HEK293 (cell line): ENCODE measurements around the gene EPG5.

ENCODE experiments used
- CTCF ChIA-PET: fragments of 350-600 bp; formaldehyde crosslinking; extraction: SDS; loops from one replicate; lab custom pipeline; 2021; ENCODE audit warnings: antibody characterized with exemption; lab: Yijun Ruan, JAX
- POLR2A ChIA-PET: fragments of 300-600 bp; formaldehyde crosslinking; extraction: SDS; loops from one replicate; lab custom pipeline; 2020; ENCODE audit warnings: antibody characterized with exemption, inconsistent platforms; lab: Yijun Ruan, JAX
- H3K27ac ChIP-seq: fragments of 200-500 bp; sonication (Bioruptor generic); 2 replicates; pipeline ENCODE4 v1.5.1; 2014; ENCODE audit warnings: low read depth, low read length, control low read depth, inconsistent platforms; ENCODE audit errors: extremely low read depth
- H3K36me3 ChIP-seq, 2 experiments: fragments of 200-500 bp in 1 of 2; sonication (Bioruptor generic) in 1 of 2; 1 replicate in 1 of 2; 2 replicates in 1 of 2; pipeline ENCODE4 v1.5.1; 2014 to 2017; ENCODE audit warnings: inconsistent platforms in 2 of 2, low read length in 2 of 2; ENCODE audit not compliant: control insufficient read depth in 2 of 2, insufficient read depth in 1 of 2
- H3K4me1 ChIP-seq: fragments of 200-500 bp; sonication (Bioruptor generic); 2 replicates; pipeline ENCODE4 v1.5.1; 2014; ENCODE audit warnings: mild to moderate bottlenecking, low read length, inconsistent platforms; ENCODE audit not compliant: control insufficient read depth, insufficient read depth
- H3K4me3 ChIP-seq: 2 replicates; pipeline ENCODE4 v1.5.1; 2011; ENCODE audit warnings: low read depth, mild to moderate bottlenecking, control low read depth, low read length, moderate library complexity
- H3K9me3 ChIP-seq: fragments of 200-500 bp; sonication (Bioruptor generic); 2 replicates; pipeline ENCODE4 v1.5.1; 2014; ENCODE audit warnings: low read depth, low read length, inconsistent platforms; ENCODE audit not compliant: control insufficient read depth, insufficient read depth
- GLIS2 ChIP-seq: fragments of 450-650 bp; formaldehyde crosslinking; IDR thresholded peaks from 2 replicates; pipeline ENCODE4 v1.5.1; 2016; ENCODE audit warnings: missing biosample characterization, missing genetic modification characterization
- HOXA7 ChIP-seq: sonication (generic); formaldehyde crosslinking; IDR thresholded peaks from 2 replicates; pipeline ENCODE4 v1.8.1; 2022; ENCODE audit warnings: missing genetic modification reagents, borderline replicate concordance
- MEIS1 ChIP-seq: sonication (generic); formaldehyde crosslinking; IDR thresholded peaks from 2 replicates; pipeline ENCODE4 v1.8.1; 2022; ENCODE audit warnings: missing genetic modification reagents, mild to moderate bottlenecking, borderline replicate concordance
- PRDM2 ChIP-seq: fragments of 450-650 bp; formaldehyde crosslinking; IDR thresholded peaks from 2 replicates; pipeline ENCODE4 v1.5.1; 2016; ENCODE audit warnings: missing biosample characterization, missing genetic modification characterization, borderline replicate concordance
- WT1 ChIP-seq: fragments of 450-650 bp; formaldehyde crosslinking; IDR thresholded peaks from 2 replicates; pipeline ENCODE4 v1.5.1; 2016; ENCODE audit warnings: missing biosample characterization, missing genetic modification characterization
- ZNF10 ChIP-seq: fragments of 450-650 bp; formaldehyde crosslinking; IDR thresholded peaks from 2 replicates; pipeline ENCODE4 v1.5.1; 2017; ENCODE audit warnings: missing biosample characterization, missing genetic modification characterization
- ZNF112 ChIP-seq: fragments of 450-650 bp; formaldehyde crosslinking; IDR thresholded peaks from 2 replicates; pipeline ENCODE4 v1.5.0; 2017; ENCODE audit warnings: missing biosample characterization, missing genetic modification characterization
- ZNF114 ChIP-seq: fragments of 450-650 bp; formaldehyde crosslinking; IDR thresholded peaks from 2 replicates; pipeline ENCODE4 v1.5.0; 2017; ENCODE audit warnings: missing biosample characterization, missing genetic modification characterization
- ZNF157 ChIP-seq: fragments of 450-650 bp; formaldehyde crosslinking; IDR thresholded peaks from 2 replicates; pipeline ENCODE4 v1.5.1; 2016; ENCODE audit warnings: missing biosample characterization, missing genetic modification characterization
- ZNF16 ChIP-seq: fragments of 450-650 bp; formaldehyde crosslinking; IDR thresholded peaks from 2 replicates; pipeline ENCODE4 v1.5.1; 2016; ENCODE audit warnings: low read depth, missing biosample characterization, missing genetic modification characterization
- ZNF184 ChIP-seq: fragments of 450-650 bp; IDR thresholded peaks from 2 replicates; pipeline ENCODE4 v1.5.1; 2018; ENCODE audit warnings: missing biosample characterization, mild to moderate bottlenecking, missing genetic modification characterization
- ZNF19 ChIP-seq: fragments of 450-650 bp; formaldehyde crosslinking; IDR thresholded peaks from 2 replicates; pipeline ENCODE4; 2016; ENCODE audit warnings: missing biosample characterization, missing genetic modification characterization, low read depth
- ZNF274 ChIP-seq, 2 experiments: fragments of 200-500 bp in 1 of 2; fragments of 450-650 bp in 1 of 2; sonication (Bioruptor generic) in 1 of 2; formaldehyde crosslinking in 1 of 2; IDR thresholded peaks; 2 replicates each; pipeline versions ENCODE4 v1.5.1 to v1.6.1; 2014 to 2016; ENCODE audit warnings: borderline replicate concordance in 1 of 2, inconsistent platforms in 1 of 2, low read length in 1 of 2, missing biosample characterization in 1 of 2, missing genetic modification characterization in 1 of 2
- ZNF514 ChIP-seq: fragments of 450-650 bp; formaldehyde crosslinking; IDR thresholded peaks from 2 replicates; pipeline ENCODE4 v1.5.1; 2016; ENCODE audit warnings: missing biosample characterization, missing genetic modification characterization
- ZNF571 ChIP-seq: fragments of 450-650 bp; formaldehyde crosslinking; IDR thresholded peaks from 2 replicates; pipeline ENCODE4 v1.5.0; 2017; ENCODE audit warnings: missing biosample characterization, missing genetic modification characterization
- ZNF660 ChIP-seq: fragments of 450-650 bp; IDR thresholded peaks from 2 replicates; pipeline ENCODE4 v1.5.1; 2018; ENCODE audit warnings: missing biosample characterization, mild to moderate bottlenecking, missing genetic modification characterization
- ZNF768 ChIP-seq: fragments of 450-650 bp; formaldehyde crosslinking; IDR thresholded peaks from 2 replicates; pipeline ENCODE4 v1.5.1; 2018; ENCODE audit warnings: missing biosample characterization, mild to moderate bottlenecking, missing genetic modification characterization
- TF ChIP-seq, protein P1 (sequence below): fragments of 450-650 bp; formaldehyde crosslinking; conservative IDR thresholded peaks from 2 replicates; pipeline ENCODE4 v1.5.1; 2016; ENCODE audit warnings: low read depth, missing biosample characterization, missing genetic modification characterization
- TF ChIP-seq, protein P2 (sequence below): fragments of 450-650 bp; formaldehyde crosslinking; IDR thresholded peaks from 2 replicates; pipeline ENCODE4 v1.5.1; 2016; ENCODE audit warnings: missing biosample characterization, missing genetic modification characterization, low read depth

The EPG5 gene

GRCh38 chr18:45938488-45938935, 28.6 kb downstream of the EPG5 start:
- TF ChIP-seq GLIS2 (no peak), ZNF660 (tag by site-specific recombination) (no peak), ZNF114 (tag by site-specific recombination) (no peak), ZNF768 (tag by site-specific recombination) (no peak), ZNF157 (no peak), MEIS1 (CRISPR knock-in tag) (no peak), ZNF514 (tag by site-specific recombination) (no peak), ZNF184 (tag by site-specific recombination) (no peak), ZNF19 (no peak), ZNF571 (tag by site-specific recombination) (no peak), ZNF112 (tag by site-specific recombination) (no peak), WT1 (no peak), HOXA7 (CRISPR knock-in tag) (no peak), ZNF10 (no peak), ZNF274 (IDR thresholded peaks at IDR 0.05; ENCODE audit: low read length) (no peak), ZNF274 (tag by site-specific recombination; IDR thresholded peaks at IDR 0.05; ENCODE audit: borderline replicate concordance) (no peak), PRDM2 (tag by site-specific recombination) (no peak), ZNF16 (no peak)
- TF ChIP-seq, protein P1, sequence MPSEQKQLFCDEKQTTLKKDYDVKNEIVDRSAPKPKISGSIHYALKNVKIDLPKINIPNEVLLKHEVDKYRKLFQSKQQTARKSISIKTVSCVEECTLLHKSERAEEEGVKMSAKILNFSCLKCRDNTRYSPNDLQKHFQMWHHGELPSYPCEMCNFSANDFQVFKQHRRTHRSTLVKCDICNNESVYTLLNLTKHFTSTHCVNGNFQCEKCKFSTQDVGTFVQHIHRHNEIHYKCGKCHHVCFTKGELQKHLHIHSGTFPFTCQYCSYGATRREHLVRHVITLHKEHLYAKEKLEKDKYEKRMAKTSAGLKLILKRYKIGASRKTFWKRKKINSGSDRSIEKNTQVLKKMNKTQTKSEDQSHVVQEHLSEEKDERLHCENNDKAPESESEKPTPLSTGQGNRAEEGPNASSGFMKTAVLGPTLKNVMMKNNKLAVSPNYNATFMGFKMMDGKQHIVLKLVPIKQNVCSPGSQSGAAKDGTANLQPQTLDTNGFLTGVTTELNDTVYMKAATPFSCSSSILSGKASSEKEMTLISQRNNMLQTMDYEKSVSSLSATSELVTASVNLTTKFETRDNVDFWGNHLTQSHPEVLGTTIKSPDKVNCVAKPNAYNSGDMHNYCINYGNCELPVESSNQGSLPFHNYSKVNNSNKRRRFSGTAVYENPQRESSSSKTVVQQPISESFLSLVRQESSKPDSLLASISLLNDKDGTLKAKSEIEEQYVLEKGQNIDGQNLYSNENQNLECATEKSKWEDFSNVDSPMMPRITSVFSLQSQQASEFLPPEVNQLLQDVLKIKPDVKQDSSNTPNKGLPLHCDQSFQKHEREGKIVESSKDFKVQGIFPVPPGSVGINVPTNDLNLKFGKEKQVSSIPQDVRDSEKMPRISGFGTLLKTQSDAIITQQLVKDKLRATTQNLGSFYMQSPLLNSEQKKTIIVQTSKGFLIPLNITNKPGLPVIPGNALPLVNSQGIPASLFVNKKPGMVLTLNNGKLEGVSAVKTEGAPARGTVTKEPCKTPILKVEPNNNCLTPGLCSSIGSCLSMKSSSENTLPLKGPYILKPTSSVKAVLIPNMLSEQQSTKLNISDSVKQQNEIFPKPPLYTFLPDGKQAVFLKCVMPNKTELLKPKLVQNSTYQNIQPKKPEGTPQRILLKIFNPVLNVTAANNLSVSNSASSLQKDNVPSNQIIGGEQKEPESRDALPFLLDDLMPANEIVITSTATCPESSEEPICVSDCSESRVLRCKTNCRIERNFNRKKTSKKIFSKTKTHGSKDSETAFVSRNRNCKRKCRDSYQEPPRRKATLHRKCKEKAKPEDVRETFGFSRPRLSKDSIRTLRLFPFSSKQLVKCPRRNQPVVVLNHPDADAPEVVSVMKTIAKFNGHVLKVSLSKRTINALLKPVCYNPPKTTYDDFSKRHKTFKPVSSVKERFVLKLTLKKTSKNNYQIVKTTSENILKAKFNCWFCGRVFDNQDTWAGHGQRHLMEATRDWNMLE, result no peak
- TF ChIP-seq, protein P2, sequence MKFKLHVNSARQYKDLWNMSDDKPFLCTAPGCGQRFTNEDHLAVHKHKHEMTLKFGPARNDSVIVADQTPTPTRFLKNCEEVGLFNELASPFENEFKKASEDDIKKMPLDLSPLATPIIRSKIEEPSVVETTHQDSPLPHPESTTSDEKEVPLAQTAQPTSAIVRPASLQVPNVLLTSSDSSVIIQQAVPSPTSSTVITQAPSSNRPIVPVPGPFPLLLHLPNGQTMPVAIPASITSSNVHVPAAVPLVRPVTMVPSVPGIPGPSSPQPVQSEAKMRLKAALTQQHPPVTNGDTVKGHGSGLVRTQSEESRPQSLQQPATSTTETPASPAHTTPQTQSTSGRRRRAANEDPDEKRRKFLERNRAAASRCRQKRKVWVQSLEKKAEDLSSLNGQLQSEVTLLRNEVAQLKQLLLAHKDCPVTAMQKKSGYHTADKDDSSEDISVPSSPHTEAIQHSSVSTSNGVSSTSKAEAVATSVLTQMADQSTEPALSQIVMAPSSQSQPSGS (tag by site-specific recombination), result no peak
- TF ChIP-seq, all 188 proteins: peak for 0
- Histone ChIP-seq H3K4me1 (no peaks in the 10 kb centered on the region), H3K36me3 (peaks cover 38 to 65% of the 10 kb centered on the region in 2 experiments), H3K27ac (no peak overlapping the region), H3K9me3 (no peaks in the 10 kb centered on the region), H3K4me3 (no peak overlapping the region)
- ChIA-PET CTCF (no interaction called here), POLR2A (interaction anchor here (0.7 kb wide), 1 partner anchor 375 kb away, joined by 3 read pairs; no protein-coding TSS in a partner anchor)
